ENCODE results near the gene EVC2. TPM values are rescaled to one million over a fixed set of nuclear protein-coding genes. Genes with fewer than 3 reads are reported as not detected.
"Not testable (repeated sequence)": the region's sequence is repeated elsewhere in the genome, so short reads cannot be mapped to it uniquely, and the experiment has no call there.

EVC2 gene
- polyA plus RNA-seq, 4 donors: 8.6 to 9.9 (median 9.1) TPM

DNA sequence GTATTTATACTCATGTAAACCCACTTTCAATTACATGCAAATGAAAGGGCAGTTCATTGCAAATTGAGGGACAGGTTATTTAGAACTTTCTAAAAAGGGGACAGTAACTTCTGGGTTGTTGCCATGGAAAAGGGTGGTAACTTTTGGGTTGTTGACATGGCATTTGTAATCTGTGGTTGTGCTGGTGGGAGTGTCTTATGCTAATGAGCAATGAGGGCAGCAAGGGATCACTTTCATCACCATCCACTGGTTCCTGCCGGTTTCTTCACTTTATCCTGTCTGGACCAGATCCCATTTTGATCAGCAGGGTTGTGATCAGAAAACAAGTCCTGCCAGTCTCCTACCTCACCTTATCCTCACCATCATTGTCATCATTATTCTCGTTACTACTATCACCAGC, 34.6 kb upstream of the EVC2 start:
- DNase-seq (ENCODE audit: low read depth in 4 of 4, low spot score in 3 of 4): no peak

DNA sequence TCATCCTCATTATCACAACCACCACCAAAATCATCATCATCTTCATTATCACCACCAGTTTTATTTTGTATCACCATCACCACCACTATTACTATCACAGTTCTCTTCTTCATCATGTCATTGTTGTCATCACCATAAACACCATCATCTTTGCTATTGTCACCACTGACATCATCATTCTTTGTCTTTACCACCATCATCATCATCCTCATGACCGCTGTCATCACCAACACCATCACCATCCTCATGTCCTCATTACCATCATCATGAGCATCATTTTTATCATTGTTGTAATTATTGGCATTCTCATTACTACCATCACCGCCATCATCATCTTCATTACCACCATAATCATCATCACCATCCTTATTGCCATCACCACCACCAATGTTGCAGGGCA, 34.0 kb upstream of the EVC2 start:
- DNase-seq (ENCODE audit: low read depth in 4 of 4, low spot score in 3 of 4): no peak

DNA sequence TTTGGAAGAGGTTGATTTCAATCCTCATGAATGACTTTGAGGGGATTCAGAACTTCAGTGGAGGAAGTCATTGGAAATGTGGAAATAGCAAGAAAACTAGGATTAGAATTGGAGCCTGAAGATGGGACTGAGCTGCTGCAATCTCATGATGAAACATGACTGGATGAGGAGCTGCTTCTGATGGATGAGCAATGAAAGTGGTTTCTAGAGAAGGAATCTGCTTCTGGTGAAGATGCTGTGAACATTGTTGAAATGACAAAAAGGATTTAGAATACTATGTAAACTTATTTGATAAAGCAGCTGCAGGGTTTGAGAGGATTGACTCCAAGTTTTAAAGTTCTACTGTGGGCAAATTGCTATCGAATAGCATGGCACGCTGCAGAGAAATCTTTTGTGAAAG, 29.7 kb upstream of the EVC2 start:
- no peak for DNase-seq (ENCODE audit: low read depth in 4 of 4, low spot score in 3 of 4)

DNA sequence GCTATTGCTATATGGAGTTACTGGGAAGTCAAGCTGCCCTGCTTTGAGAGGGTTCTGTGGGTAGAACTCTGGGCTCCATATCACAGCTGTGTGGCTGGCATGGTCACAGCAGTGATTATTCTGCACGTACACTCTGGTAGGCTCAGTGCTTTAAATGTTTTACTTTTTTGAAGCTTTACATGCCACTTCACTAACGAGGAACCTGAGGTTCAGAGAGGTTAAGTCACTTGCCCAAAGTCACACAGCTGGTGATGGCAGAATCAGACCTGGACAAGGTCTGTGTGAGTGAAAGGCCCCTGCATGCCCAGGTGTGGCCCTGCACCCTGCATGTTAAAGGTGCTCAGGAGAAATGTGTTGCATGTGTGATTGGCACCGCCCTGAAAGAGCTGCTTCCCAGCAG, 27.1 kb upstream of the EVC2 start:
- DNase-seq (ENCODE audit: low read depth in 4 of 4, low spot score in 3 of 4): no peak

DNA sequence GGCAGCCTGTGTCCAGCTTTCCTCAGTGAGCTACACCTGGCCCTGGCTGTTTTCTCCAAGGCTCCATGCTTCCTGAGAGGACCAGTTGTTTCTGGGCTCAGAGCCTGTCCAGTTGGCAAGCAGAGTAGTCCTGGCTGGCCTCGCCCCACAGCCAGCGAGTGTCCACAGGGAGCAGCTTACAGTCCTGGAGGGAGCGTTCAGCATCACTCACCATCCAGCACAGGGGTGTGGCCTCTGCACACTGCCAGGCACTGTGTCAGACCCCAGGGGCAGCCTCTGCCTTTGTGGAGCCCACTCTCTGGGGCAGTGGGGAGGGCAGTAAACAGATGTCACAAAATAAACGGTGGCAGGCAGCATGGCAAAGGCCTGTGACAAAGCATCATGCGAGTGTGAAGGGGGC, 26.5 kb upstream of the EVC2 start:
- no peak for DNase-seq (ENCODE audit: low read depth in 4 of 4, low spot score in 3 of 4)

DNA sequence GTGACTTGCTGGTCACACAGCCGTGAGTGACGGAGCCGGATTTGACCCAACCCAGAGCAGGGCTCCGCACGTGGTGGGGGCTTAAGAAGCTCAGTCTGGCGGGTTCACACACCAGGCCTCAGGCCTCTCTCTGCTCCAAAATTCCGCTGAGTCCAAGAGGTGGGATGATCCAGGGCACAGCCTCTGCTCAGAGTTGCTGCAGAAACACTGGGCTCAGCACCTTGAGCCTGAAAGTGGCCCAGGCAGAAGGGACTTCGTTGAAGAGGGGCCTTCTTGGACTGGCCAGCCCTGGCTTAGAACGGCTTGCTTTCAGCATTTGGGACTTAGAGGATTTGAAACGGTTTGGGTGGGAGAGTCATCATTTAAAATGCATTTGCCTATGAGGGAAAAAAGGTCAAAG, 23.8 kb upstream of the EVC2 start:
- DNase-seq (ENCODE audit: low read depth in 4 of 4, low spot score in 3 of 4): no peak

DNA sequence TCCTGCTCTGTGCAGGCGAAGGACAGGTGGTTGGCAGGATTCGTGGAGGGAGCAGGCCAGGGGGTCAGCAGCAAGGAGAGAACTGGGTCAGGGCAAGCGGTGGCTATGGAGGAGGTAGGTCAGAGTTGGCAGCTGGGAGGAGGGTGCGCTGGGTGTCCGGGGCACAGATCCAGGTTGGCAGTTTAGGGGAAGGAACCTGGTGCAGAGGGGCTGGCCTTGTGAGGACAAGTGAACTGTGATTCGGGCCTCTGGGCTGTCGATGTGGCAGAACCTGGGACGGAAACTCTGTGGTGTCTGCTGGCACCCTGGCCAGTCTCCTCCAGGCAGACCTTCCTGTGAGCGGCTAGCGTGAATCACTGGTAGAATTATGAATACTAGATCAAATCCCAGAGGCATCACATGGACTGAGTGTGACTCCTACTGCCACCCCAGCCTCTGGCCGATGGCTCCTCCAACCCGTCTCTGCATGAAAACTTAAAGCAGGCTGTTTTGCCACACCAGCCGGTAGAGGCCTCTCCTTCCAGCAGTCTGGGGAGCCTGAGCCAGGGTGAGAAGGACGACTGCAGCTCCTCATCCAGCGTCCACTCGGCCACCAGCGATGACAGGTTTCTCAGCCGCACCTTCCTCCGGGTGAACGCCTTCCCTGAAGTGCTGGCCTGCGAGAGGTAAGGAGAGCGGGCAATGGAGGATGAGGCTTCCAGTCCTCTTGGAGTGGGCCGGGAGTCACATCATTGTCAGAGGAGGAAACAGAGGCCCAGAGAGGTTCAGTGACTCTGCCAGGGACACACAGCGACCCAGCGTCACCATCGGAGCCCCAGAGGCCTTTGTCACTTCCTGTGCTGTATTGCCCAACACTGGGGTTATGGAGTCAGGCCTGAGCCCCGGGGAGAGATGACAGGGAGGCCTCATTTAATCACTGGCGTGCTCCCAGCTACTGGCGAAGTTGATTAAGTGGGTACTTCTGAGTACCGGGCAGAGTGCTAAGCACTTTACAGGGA, 22.9 kb upstream of the EVC2 start:
- DNase-seq (ENCODE audit: low read depth in 4 of 4, low spot score in 3 of 4): no peak

DNA sequence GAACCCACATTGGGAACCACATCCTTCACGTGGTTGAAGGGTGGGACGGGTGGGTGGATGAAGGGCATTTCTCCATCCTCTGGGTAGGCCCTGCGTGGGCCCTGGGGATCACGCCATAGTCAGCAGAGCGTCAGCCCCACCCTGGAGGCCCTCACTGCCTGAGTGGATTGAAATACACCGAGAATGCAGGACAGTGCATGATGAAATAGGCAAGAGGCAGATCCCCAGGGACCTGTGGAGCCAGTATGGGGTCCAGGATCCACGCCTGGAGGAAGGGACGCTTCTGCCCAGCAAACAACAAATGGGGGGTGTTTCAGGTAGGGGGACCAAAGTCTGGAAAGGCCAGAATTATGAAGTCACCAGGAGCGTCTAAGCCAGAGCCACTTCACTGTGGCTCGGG, 22.1 kb upstream of the EVC2 start:
- no peak for DNase-seq (ENCODE audit: low read depth in 4 of 4, low spot score in 3 of 4)

DNA sequence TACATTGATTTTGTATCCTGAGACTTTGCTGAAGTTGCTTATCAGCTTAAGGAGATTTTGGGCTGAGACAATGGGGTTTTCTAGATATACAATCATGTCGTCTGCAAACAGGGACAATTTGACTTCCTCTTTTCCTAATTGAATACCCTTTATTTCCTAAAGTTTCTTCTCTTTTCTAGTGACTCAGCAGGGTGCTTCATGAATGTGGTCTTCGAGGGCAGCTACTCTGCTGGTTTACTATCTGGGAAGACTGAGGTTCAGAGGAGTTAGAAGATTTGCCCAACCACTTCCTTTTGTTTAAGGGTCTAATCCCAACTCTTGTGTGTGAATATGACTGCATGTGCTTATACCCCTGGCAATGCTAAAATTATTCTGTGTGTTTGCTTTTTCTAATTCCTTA, 20.1 kb upstream of the EVC2 start:
- DNase-seq (ENCODE audit: low read depth in 4 of 4, low spot score in 3 of 4): not testable (repeated sequence)

DNA sequence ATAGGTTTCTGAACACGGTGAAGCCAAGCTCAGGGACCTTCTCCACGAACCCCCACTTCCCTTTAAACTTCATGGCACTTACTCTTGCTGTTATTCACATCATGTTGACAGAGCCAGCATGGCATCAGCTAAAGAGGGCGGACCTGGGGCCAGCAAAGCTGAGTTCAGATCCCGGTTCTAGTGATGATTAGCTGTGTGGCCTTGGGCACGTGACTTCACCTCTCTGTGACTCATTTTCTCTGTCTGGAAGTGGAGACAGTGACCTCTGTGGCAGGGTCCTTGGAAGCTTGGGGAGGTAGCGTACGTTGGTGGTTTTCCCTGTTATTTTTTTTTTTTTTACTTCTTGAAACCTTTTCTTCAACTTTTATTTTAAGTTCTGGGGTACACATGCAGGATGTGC, 16.0 kb upstream of the EVC2 start:
- DNase-seq (ENCODE audit: low read depth in 4 of 4, low spot score in 3 of 4): no peak

DNA sequence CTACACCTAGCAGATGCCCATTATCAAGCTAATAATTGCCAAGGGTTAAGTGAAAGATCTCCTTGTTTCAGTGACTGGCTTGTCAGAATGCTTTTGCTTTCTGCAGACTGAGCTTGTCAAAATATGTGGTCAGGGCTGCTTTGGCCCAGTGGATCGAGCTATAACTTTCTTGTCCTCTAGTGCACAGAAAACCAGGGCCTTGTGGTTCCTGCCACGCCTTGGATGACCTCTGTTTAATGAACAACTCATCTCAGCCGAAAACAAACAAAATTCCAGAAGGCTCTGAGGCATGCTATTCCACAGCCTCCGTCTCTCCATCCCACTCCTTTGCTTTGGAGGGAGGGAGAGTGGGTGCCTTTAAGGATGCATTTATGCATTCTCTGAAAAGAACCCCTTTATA, 14.0 kb upstream of the EVC2 start:
- DNase-seq (ENCODE audit: low read depth in 4 of 4, low spot score in 3 of 4): peak in 1 of 4 donors; percentile 58

DNA sequence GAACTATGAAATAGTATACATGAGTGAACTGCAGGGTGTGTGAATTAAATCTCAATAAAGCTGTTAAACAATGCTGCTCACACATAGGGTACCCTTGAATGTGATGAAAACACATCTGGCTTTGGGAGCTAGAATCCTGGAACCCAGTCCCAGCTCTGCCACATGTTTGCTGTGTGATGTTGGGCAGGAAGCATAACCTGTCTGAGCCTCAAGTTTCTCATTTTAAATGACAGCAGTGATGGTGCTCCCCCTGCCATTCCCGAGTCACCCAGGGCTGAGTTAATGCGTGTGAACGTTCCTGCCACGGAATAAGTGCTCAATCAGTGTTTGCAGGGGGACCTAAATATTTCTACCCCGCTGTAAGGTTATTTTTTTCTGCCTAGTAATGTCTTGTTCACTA, 13.6 kb upstream of the EVC2 start:
- no peak for DNase-seq (ENCODE audit: low read depth in 4 of 4, low spot score in 3 of 4)

DNA sequence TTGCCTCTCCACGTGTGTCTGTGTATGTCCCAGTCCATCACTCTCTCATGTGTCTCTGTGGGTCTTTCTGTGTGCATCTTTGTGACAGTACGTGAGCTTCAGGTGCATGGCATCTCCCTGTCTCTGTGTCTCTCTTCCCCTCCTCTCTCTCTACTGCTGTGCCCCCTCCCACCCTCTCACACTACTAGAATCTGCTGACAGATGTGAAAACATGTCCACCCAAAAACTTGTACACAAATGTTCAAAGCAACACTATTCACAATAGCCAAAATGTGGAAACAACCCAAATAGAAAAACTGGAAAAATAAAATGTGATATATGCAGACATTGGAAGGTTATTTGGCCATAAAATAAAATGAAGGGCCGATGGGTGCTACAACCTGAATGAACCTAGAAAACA, 12.6 kb upstream of the EVC2 start:
- DNase-seq (ENCODE audit: low read depth in 4 of 4, low spot score in 3 of 4): no peak

DNA sequence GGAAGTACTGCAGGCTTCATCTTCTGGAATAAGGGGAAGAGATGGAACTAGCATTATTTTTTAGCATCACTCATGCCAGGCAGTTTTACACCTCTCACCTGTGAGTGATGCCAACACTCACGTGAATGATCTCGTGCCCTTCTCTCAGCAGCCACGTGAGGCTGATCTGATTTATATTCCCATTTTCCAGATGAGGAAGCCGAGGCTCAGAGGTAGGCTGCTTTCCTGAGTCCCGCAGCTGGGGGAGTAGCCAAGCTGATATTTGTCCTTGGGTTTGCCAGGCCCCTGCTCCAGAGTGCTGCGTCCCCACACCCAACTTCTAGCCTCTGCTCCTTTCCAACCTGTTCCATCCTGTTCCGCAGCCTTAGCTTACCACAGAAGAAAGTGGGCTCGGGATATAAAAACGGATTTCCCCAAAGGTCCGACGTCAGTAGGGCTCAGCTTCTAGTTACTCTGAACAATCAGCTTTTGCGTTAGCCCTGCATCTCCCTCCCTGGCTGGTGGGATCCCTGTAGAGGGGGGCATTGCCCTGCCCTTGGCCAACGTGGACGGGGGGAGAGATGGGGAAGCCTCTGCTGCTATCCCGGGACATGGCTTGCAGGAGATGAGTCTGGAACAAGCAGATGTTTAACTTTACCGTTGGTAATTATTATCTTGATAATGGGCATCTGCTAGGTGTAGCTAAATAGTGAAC, 11.9 kb upstream of the EVC2 start:
- no peak for DNase-seq (ENCODE audit: low read depth in 4 of 4, low spot score in 3 of 4)

DNA sequence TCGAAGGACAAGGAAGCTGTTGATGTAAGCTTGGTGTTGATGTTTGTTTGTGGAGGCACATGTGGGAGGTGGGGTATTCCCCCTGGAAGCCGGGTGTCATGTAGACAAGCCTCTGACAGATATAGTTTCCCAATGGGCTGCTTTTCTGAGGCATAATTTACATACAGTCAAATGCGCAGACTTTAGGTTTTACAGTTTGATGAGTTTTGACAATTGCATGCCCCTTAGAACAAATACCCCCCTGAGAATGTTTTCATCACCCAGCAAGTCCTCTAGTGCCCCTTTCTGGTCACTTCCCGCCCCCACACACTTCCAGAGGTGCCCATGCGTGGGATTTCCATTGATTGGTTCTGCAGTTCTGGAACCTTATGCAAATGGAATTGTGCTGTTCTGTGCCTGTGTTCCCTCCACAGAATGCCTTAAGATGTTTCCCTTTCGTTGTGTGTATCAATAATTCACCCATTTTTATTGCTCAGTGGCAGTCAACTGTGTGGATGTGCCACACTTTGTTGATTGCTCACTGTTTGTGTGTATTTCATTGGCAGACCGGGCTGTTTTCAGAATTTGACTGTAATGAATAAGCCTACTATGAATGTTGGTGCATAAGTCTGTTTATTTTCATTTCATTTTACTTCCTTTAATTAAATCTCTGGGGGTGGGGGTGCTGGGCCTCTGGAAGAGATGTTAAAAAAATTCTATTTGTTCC, 11.1 kb upstream of the EVC2 start:
- DNase-seq (ENCODE audit: low read depth in 4 of 4, low spot score in 3 of 4): no peak

DNA sequence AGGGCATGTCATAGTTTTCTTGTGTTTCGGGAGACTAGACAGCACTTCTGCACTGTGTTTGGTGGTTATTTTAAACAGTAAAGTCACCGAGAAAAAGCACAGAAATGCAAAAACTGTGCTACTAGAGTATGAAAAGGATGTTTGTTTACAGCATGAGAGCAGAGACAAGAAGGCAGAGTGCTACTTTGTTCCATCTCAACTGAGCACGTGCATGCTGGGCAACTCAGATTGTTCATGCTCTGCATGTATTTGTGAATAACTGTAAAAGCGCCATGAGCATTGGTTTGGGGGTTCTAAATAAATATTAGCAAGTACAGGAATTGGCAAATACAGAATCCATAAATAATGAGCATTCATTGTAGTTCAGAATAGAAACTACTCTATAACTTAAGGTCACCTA, 10.1 kb upstream of the EVC2 start:
- no peak for DNase-seq (ENCODE audit: low read depth in 4 of 4, low spot score in 3 of 4)

DNA sequence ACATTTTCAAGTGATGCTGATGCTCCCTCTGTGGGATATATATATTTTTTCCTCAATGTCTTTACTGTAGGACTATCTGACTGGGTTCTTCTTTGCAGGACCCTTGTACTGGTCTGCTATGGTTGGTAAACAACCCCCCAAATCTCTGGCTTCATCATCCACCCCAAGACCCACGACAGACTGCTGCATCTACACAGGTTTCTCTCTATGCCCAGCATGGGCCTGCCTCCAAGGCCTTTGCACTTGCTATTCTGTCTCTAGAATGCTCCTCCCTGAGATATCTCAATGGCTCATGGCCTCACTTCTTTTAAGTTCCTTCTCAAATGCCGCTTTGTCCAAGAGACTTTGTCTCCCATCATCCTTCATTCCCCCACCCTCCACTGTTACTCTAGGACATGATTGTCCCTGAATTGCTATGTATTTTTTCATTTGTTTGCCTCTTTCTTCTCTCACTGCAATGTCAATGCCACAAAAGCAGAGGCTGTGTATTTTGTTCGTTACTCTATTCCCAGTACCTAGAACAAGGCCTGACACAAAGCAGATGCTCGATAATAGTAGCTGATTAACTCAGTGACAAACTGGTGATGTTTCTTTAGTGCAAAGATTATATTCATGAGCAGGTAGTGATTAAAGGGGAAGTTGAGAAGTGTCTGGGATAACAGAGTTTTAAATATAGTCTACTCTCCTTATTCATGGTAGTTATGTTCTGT, 9.2 kb upstream of the EVC2 start:
- no peak for DNase-seq (ENCODE audit: low read depth in 4 of 4, low spot score in 3 of 4)

DNA sequence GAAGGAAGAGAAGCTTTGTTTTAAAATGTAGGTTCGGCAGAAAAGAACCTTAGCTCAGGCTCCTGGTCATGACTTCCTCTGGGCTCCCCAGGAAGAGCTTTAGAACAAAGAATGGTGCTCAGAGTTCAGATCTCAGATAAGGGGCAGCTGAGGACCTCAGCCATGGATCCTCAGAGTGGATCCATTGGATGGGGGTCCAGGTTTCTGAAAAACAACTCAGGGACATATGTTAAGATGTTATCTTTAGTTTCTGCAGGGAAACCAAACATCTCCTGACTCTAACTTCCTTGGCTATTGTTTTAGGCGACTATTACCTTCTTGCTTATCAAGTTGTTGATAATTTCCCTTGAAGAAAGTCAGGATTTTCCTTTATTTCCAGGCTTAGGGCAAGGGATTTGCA, 8.0 kb upstream of the EVC2 start:
- DNase-seq (ENCODE audit: low read depth in 4 of 4, low spot score in 3 of 4): no peak

DNA sequence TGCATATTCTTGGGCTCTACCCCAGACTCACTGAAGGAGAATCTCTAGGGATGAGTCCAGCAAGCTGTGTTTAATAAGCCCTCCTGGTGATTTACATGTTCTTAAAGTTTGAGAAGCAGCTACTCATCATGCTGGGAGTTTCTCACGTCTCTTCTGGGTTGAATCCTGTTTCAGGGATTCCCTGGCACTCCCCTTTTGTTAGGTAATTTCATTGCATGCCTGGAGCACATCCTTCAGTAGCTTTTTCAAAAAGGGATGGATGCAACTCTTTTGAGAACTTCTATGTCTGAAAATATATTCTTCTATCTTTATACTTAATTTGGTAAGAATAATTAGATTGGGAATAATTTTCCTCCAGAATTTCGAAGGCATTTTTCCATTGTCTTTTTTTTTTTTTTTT, 7.0 kb upstream of the EVC2 start:
- DNase-seq (ENCODE audit: low read depth in 4 of 4, low spot score in 3 of 4): no peak

DNA sequence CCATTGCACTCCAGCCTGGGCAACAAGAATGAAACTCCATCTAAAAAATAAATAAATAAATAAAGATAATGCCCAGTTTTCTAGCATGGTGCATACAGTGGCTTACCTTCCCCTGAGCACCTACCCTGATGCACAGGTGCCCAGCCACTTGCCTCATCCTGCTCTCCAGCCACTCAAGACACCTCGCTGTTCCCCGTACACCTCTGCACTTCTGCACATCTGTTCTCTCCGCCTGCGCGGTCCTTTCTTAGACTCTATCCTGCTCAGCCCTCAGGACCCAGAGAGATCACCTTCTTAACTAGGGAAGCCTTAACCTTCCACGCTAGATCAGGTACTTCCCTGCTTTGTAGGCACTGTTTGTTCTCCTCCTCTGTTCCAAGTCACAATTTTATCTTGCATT, 5.5 kb upstream of the EVC2 start:
- no peak for DNase-seq (ENCODE audit: low read depth in 4 of 4, low spot score in 3 of 4)

DNA sequence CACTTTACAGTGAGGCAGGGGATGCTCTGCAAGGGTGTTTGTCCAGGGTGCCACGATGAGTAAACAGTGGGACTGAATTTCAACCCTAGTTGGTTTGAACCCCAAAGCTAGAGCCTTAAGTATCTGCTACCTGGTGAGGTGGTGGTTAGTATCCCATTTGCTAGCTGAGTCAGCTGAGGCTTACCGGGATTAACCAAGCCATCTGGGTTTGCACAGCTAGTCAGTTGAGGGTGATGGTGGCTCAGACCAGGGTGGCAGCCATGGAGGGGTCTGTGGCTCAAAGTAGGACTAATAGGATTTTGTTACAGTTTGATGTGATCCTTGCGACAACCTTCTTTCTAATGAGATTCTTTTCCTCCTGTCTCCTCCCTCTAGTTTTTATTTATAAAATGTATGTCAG, 4.6 kb upstream of the EVC2 start:
- no peak for DNase-seq (ENCODE audit: low read depth in 4 of 4, low spot score in 3 of 4)
